Measurements from ENCODE around the gene THRA. TPM values are rescaled to one million over a fixed set of nuclear protein-coding genes. Genes with fewer than 3 reads are reported as not detected.

Gene THRA
- total RNA-seq, 1 experiment from 2014 or later = 10.1 TPM

- no peak overlapping the region; a peak in 2 of 7 replicates for H3K27ac Mint-ChIP-seq
- Histone ChIP-seq H2BK12ac (ENCODE audit: insufficient read length, low read depth, low read length) (no peak overlapping the region), H3K4ac (ENCODE audit: low read depth, low read length) (no peak overlapping the region), H2BK120ac (ENCODE audit: low read depth, low read length, poor library complexity, severe bottlenecking) (no peak overlapping the region), H3K56ac (ENCODE audit: insufficient read length, low read depth, low read length) (no peak overlapping the region), H2BK20ac (ENCODE audit: low read depth, low read length, poor library complexity, severe bottlenecking) (no peak overlapping the region), H4K91ac (ENCODE audit: insufficient read length, low read depth, low read length) (no peak overlapping the region), H4K20me1 (ENCODE audit: control insufficient read depth, insufficient read depth, insufficient read length) (peaks cover 2% of the 10 kb centered on the region), H3T11ph (ENCODE audit: low read length) (no peak overlapping the region), H3K79me1 (ENCODE audit: insufficient read depth, low read depth, low read length, poor library complexity, severe bottlenecking) (no peaks in the 10 kb centered on the region), H3K23ac (ENCODE audit: insufficient read length, low read depth, low read length) (no peak overlapping the region), H3K27ac (ENCODE audit: insufficient read length, low read depth, low read length) (no peak overlapping the region), H3K14ac (ENCODE audit: insufficient read depth, low read length) (no peak overlapping the region), H3K23me2 (ENCODE audit: insufficient read length, low read depth, low read length, poor library complexity, severe bottlenecking) (no peaks in the 10 kb centered on the region), H2AK5ac (ENCODE audit: insufficient read length, low read length) (no peak overlapping the region), H3K79me2 (ENCODE audit: insufficient read depth, low read length) (no peaks in the 10 kb centered on the region), H2AFZ (ENCODE audit: low read length) (no peak overlapping the region), H2BK15ac (ENCODE audit: low read depth, low read length) (no peak overlapping the region), H3K9ac (ENCODE audit: extremely low read depth, insufficient read length, low read length) (no peak overlapping the region), H2BK5ac (ENCODE audit: insufficient read length, low read length) (no peak overlapping the region), H4K8ac (replicated peaks; ENCODE audit: insufficient read length, low read depth, low read length) (no peak overlapping the region), H3K27me3 (ENCODE audit: insufficient read depth, low read length) (no peaks in the 10 kb centered on the region), H3K4me2 (ENCODE audit: insufficient read depth, insufficient read length, low read length) (no peak overlapping the region), H3K4me1 (ENCODE audit: insufficient read depth, low read length) (no peaks in the 10 kb centered on the region; the same call in 1 of the 2 replicates), H3K18ac (ENCODE audit: insufficient read length, low read depth, low read length) (no peak overlapping the region), H4K5ac (ENCODE audit: insufficient read length, low read depth, low read length) (no peak overlapping the region), H3K9me3 (ENCODE audit: control insufficient read depth, low read depth, low read length) (no peaks in the 10 kb centered on the region)
- peaks cover 32 to 53% (median 41%) of the 10 kb centered on the region in 3 experiments for H3K36me3 Mint-ChIP-seq (ENCODE audit: insufficient read depth in 1 of 3, low read depth in 3 of 3)
- peaks cover 0 to 2% of the 10 kb centered on the region in 2 experiments; a peak in 1 of 5 replicates for H3K9me3 Mint-ChIP-seq
- TF ChIP-seq CTCF (conservative IDR thresholded peaks at IDR 0.05) = no peak
- peak; percentile 64 for DNase-seq
- no peaks in the 10 kb centered on the region for H3K27me3 Mint-ChIP-seq (ENCODE audit: low read depth)
- WGBS (ENCODE audit: extremely low coverage, insufficient read length, low lambda C conversion rate) = no CpG with 5 or more reads among the region's 18 CpGs
- peaks cover 9 to 46% of the 10 kb centered on the region in 2 experiments; a peak in 3 of 4 replicates for H3K4me1 Mint-ChIP-seq
- no peak overlapping the region; a peak in 1 of 5 replicates for H3K4me3 Mint-ChIP-seq
Observed at GRCh38 chr17:40091691-40092397, 29.1 kb downstream of the THRA start.
